Measurements from ENCODE around the gene KLHL6. TPM values are rescaled to one million over a fixed set of nuclear protein-coding genes. Genes with fewer than 3 reads are reported as not detected.

The KLHL6 gene
- polyA plus RNA-seq, 1 of the 3 experiments (the other 2 are of a cell fraction) = not detected

DNA sequence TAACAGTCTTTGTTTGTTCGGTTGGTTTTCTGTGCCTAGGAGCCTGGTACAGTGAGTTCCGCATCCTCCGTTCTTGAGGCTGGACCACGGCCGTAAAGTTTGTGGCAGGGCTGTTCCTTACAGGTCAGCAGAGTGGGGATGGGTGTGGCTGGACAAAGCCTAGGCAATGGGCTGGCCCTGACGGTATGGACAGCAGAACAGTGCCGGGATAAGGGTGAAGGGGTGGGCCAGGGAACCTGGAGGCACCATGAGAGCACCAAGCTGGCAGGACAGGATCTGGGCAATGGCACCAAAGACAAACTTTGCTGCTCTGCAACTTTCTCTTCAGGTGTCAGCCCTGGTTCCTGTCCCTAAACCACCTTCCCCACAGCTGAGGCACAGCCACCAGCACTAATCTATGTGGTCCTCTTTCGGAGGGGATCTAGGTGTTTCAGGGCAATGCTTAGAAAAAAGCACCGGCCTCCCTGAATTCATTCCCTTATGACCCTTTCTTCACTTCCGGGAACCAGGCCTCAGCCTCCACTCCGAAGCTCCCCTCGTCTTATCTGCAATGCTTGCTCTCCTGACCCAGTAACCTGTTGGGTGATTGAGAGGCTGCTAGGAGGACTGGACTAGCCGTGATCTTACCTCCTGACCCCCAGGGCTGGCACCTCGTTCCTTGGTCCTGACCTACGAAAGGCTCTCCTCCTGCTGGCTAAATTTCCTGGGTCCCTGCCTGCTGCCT, 54.4 kb downstream of the KLHL6 start:
- Histone ChIP-seq H3K27ac (ENCODE audit: low read depth in 2 of 2, low read length in 1 of 2) (no peak overlapping the region), H3K36me3 (replicated peaks in 1 of 2; ENCODE audit: control insufficient read depth in 1 of 2, insufficient read depth in 2 of 2, low read length in 1 of 2) (no peaks in the 10 kb centered on the region), H3K4me3 (ENCODE audit: low read depth in 2 of 2, low read length in 1 of 2) (no peak overlapping the region), H3K27me3 (ENCODE audit: insufficient read depth) (no peaks in the 10 kb centered on the region; the same call in none of the 2 replicates), H3K9me3 (no peaks in the 10 kb centered on the region), H2AFZ (ENCODE audit: low read depth) (no peak overlapping the region), H4K20me1 (ENCODE audit: insufficient read depth) (no peaks in the 10 kb centered on the region), H3K4me2 (no peak overlapping the region), H3K9me2 (no peaks in the 10 kb centered on the region), H3K4me1 (ENCODE audit: control insufficient read depth in 1 of 2, insufficient read depth in 2 of 2, low read depth in 1 of 2, low read length in 1 of 2) (no peaks in the 10 kb centered on the region), H3K9ac (no peak overlapping the region), H3F3A (replicated peaks; ENCODE audit: insufficient read depth) (no peaks in the 10 kb centered on the region), H3K79me2 (ENCODE audit: insufficient read depth) (no peaks in the 10 kb centered on the region)
- POLR2A ChIA-PET = no interaction called here
- CTCF ChIA-PET = interaction anchor here (0.8 to 2.2 kb wide), 3 partner anchors 12 to 266 kb away, joined by 3 to 10 read pairs (median 8); no protein-coding TSS in a partner anchor
- 74% methylated on average over 15 of the region's 15 CpGs for WGBS (ENCODE audit: low lambda C conversion rate)
- DNase-seq = no peak
- TF ChIP-seq YY1 (IDR thresholded peaks at IDR 0.05; ENCODE audit: low read depth) = no peak
- no peak for TF ChIP-seq TEAD4 (IDR thresholded peaks at IDR 0.05; ENCODE audit: borderline replicate concordance, insufficient read depth)
- no peak for TF ChIP-seq PBX3 (IDR thresholded peaks at IDR 0.05)
- TF ChIP-seq MEF2A (IDR thresholded peaks at IDR 0.05; ENCODE audit: borderline replicate concordance, low read depth) = no peak
- TF ChIP-seq ZBTB33 (IDR thresholded peaks at IDR 0.05; ENCODE audit: borderline replicate concordance, low read depth) = no peak
- TF ChIP-seq, protein P1, sequence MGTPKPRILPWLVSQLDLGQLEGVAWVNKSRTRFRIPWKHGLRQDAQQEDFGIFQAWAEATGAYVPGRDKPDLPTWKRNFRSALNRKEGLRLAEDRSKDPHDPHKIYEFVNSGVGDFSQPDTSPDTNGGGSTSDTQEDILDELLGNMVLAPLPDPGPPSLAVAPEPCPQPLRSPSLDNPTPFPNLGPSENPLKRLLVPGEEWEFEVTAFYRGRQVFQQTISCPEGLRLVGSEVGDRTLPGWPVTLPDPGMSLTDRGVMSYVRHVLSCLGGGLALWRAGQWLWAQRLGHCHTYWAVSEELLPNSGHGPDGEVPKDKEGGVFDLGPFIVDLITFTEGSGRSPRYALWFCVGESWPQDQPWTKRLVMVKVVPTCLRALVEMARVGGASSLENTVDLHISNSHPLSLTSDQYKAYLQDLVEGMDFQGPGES (IDR thresholded peaks at IDR 0.05; ENCODE audit: low read depth, low read length) = no peak
- TF ChIP-seq, protein P2, sequence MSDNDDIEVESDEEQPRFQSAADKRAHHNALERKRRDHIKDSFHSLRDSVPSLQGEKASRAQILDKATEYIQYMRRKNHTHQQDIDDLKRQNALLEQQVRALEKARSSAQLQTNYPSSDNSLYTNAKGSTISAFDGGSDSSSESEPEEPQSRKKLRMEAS (IDR thresholded peaks at IDR 0.05; ENCODE audit: low read depth) = no peak
- TF ChIP-seq, protein P3, sequence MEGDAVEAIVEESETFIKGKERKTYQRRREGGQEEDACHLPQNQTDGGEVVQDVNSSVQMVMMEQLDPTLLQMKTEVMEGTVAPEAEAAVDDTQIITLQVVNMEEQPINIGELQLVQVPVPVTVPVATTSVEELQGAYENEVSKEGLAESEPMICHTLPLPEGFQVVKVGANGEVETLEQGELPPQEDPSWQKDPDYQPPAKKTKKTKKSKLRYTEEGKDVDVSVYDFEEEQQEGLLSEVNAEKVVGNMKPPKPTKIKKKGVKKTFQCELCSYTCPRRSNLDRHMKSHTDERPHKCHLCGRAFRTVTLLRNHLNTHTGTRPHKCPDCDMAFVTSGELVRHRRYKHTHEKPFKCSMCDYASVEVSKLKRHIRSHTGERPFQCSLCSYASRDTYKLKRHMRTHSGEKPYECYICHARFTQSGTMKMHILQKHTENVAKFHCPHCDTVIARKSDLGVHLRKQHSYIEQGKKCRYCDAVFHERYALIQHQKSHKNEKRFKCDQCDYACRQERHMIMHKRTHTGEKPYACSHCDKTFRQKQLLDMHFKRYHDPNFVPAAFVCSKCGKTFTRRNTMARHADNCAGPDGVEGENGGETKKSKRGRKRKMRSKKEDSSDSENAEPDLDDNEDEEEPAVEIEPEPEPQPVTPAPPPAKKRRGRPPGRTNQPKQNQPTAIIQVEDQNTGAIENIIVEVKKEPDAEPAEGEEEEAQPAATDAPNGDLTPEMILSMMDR (IDR thresholded peaks at IDR 0.05) = no peak
- no peak for TF ChIP-seq ELF1 (IDR thresholded peaks at IDR 0.05)
- TF ChIP-seq NRF1 (IDR thresholded peaks at IDR 0.05; ENCODE audit: low read depth, low read length) = no peak
- no peak for TF ChIP-seq MXI1 (IDR thresholded peaks at IDR 0.05; ENCODE audit: low read depth, low read length)
- TF ChIP-seq TAF1 (IDR thresholded peaks at IDR 0.05; ENCODE audit: borderline replicate concordance, low read depth, low read length) = no peak

Measured in SK-N-SH (cell line).